Measurements from ENCODE around the gene YEATS2. TPM values are rescaled to one million over a fixed set of nuclear protein-coding genes. Genes with fewer than 3 reads are reported as not detected.
"Not testable (repeated sequence)": the region's sequence is repeated elsewhere in the genome, so short reads cannot be mapped to it uniquely, and the experiment has no call there.

YEATS2 gene
- total and polyA plus RNA-seq, 2 donors (not counting 3 experiments of a cell fraction or from before 2014, with no cell fraction given): 30.2 to 59.9 TPM

DNA sequence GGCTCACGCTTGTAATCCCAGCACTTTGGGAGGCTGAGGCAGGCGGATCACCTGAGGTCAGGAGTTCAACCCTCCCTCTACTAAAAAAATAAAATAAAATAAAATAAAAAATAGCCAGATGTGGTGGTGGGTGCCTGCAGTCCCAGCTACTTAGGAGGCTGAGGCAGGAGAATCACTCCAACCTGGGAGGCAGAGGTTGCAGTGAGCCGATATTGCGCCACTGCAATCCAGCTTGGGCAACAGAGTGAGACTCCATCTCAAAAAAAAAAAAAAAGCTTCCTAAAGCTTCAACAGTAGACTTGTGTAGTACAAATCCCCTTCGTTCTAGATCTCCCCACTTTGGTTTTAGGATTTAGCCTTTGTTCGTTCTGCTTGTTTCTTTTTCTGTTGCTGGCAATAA is 6.3 kb downstream of the YEATS2 start:
- H3K9me1 ChIP-seq (replicated peaks; ENCODE audit: control insufficient read depth, extremely low read depth, insufficient read depth, low read length); BruUV-seq (replicated peaks); H2AFZ ChIP-seq (ENCODE audit: low read depth, low read length); intact Hi-C loops (cut with micrococcal nuclease); dilution Hi-C loops (cut with MboI; ENCODE audit: extremely low pct_ligation_motif_present, low sequenced_read_pairs); H3K4me2 ChIP-seq (ENCODE audit: insufficient read depth, low read length); H3K9ac ChIP-seq (replicated peaks; ENCODE audit: extremely low read depth, insufficient read depth, low read length); H3K27me3 ChIP-seq (ENCODE audit: control insufficient read depth in 2 of 2, insufficient read depth in 2 of 2, low read length in 2 of 2); H3K4me3 ChIP-seq (replicated peaks in 1 of 3; ENCODE audit: insufficient read depth in 1 of 3, low read depth in 1 of 3, low read length in 3 of 3); H3K27ac ChIP-seq (ENCODE audit: insufficient read depth, low read depth, low read length); H3K9me3 ChIP-seq (replicated peaks; ENCODE audit: control insufficient read depth, insufficient read depth, low read length); POLR2A ChIA-PET; H3K36me3 ChIP-seq (ENCODE audit: control insufficient read depth in 2 of 2, extremely low read depth in 1 of 2, insufficient read depth in 2 of 2, low read length in 2 of 2); DNase-seq (ENCODE audit: low read depth, low spot score); FAIRE-seq: not testable (repeated sequence)
- CTCF ChIA-PET: interaction anchor here (1.0 to 1.2 kb wide), 2 partner anchors 20 to 63 kb away, joined by 3 read pairs; no protein-coding TSS in a partner anchor
- H4K20me1 ChIP-seq (replicated peaks; ENCODE audit: control insufficient read depth, extremely low read depth, insufficient read depth, low read length): peaks cover 17% of the 10 kb centered on the region
- H3K79me2 ChIP-seq (ENCODE audit: control insufficient read depth, insufficient read depth, low read length): peaks cover 99% of the 10 kb centered on the region
- H3K4me1 ChIP-seq (ENCODE audit: control insufficient read depth, extremely low read depth, insufficient read depth, low read length): peaks cover 14% of the 10 kb centered on the region

DNA sequence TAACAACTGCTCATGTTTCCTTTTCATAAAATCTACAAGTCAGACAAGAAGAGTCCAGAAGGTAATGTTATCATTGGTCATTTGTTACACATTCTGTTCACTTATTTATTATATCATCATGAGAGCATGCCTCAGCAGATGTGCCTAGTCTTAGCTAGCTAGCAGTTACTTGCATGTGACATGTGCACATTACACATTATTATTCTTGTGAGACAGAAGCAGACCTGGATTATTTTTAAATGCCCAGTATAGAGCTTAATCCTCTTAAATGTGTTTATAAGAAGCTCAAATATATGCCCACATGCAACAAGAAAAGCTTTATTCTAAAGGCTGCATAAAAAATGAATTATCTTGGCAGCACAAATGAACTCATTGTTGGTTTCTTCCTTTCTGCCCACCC is 12.6 kb downstream of the YEATS2 start:
- Histone ChIP-seq H3K9me3 (replicated peaks; ENCODE audit: control insufficient read depth, insufficient read depth, low read length) (no peaks in the 10 kb centered on the region), H3K9me1 (replicated peaks; ENCODE audit: control insufficient read depth, extremely low read depth, insufficient read depth, low read length) (no peaks in the 10 kb centered on the region), H2AFZ (ENCODE audit: low read depth, low read length) (no peak overlapping the region), H3K27ac (ENCODE audit: insufficient read depth, low read depth, low read length) (no peak overlapping the region), H3K4me3 (replicated peaks in 1 of 3; ENCODE audit: insufficient read depth in 1 of 3, low read depth in 1 of 3, low read length in 3 of 3) (no peak overlapping the region), H4K20me1 (replicated peaks; ENCODE audit: control insufficient read depth, extremely low read depth, insufficient read depth, low read length) (peaks cover 12% of the 10 kb centered on the region), H3K27me3 (ENCODE audit: control insufficient read depth in 2 of 2, insufficient read depth in 2 of 2, low read length in 2 of 2) (no peaks in the 10 kb centered on the region), H3K4me2 (ENCODE audit: insufficient read depth, low read length) (no peak overlapping the region), H3K36me3 (ENCODE audit: control insufficient read depth in 2 of 2, extremely low read depth in 1 of 2, insufficient read depth in 2 of 2, low read length in 2 of 2) (no peaks in the 10 kb centered on the region), H3K79me2 (ENCODE audit: control insufficient read depth, insufficient read depth, low read length) (peaks cover 87% of the 10 kb centered on the region), H3K9ac (replicated peaks; ENCODE audit: extremely low read depth, insufficient read depth, low read length) (no peak overlapping the region), H3K4me1 (ENCODE audit: control insufficient read depth, extremely low read depth, insufficient read depth, low read length) (no peaks in the 10 kb centered on the region)
- ChIA-PET CTCF (interaction anchor here (1.0 to 1.5 kb wide), 3 partner anchors 13 to 231 kb away, joined by 3 to 5 read pairs (median 5); partner anchors contain the start of gene YEATS2), POLR2A (interaction anchor here (0.6 to 0.8 kb wide), 2 partner anchors 28 to 31 kb away, joined by 3 to 4 read pairs; no protein-coding TSS in a partner anchor)
- no peak for TF ChIP-seq MYC (IDR thresholded peaks at IDR 0.05; ENCODE audit: low read depth, low read length)
- TF ChIP-seq EZH2 (IDR thresholded peaks at IDR 0.05; ENCODE audit: borderline replicate concordance, low read depth, low read length, severe bottlenecking): no peak
- no peak for TF ChIP-seq POLR2A (IDR thresholded peaks at IDR 0.05; ENCODE audit: low read depth, low read length)
- intact Hi-C loops (cut with micrococcal nuclease): no loop called here
- no peak for FAIRE-seq
- DNase-seq (ENCODE audit: low read depth, low spot score): no peak
- dilution Hi-C loops (cut with MboI; ENCODE audit: extremely low pct_ligation_motif_present, low sequenced_read_pairs): no loop called here
- BruUV-seq (replicated peaks): no TSS peak
